H9 (cell line): ENCODE data around the gene ANTXR2. TPM values are rescaled to one million over a fixed set of nuclear protein-coding genes. Genes with fewer than 3 reads are reported as not detected.

ENCODE experiments used
- DNase-seq: peaks from one replicate; pipeline ENCODE4 v3.0.0-alpha.2; 2017
- H2AFZ ChIP-seq: one replicate; pipeline ENCODE4 v1.6.1; 2013; ENCODE audit warnings: mild to moderate bottlenecking, low read length, control low read depth, moderate library complexity
- H2AK5ac ChIP-seq: 2 replicates; pipeline ENCODE4 v1.6.1; 2013; ENCODE audit warnings: low read length, control low read depth, mixed read lengths; ENCODE audit not compliant: insufficient read length
- H2BK120ac ChIP-seq: one replicate; pipeline ENCODE4 v1.6.1; 2013; ENCODE audit warnings: low read depth, mild to moderate bottlenecking, low read length, control low read depth, inconsistent platforms; ENCODE audit not compliant: poor library complexity, severe bottlenecking
- H2BK12ac ChIP-seq: 2 replicates; pipeline ENCODE4 v1.6.1; 2013; ENCODE audit warnings: low read length, control low read depth, mixed read lengths, low read depth; ENCODE audit not compliant: insufficient read length
- H2BK15ac ChIP-seq: 2 replicates; pipeline ENCODE4 v1.6.1; 2013; ENCODE audit warnings: low read depth, low read length, control low read depth
- H2BK20ac ChIP-seq: one replicate; pipeline ENCODE4 v1.6.1; 2013; ENCODE audit warnings: low read depth, mild to moderate bottlenecking, low read length, control low read depth, inconsistent platforms; ENCODE audit not compliant: poor library complexity, severe bottlenecking
- H2BK5ac ChIP-seq: 2 replicates; pipeline ENCODE4 v1.6.1; 2013; ENCODE audit warnings: low read length, control low read depth, mixed read lengths; ENCODE audit not compliant: insufficient read length
- H3K14ac ChIP-seq: 2 replicates; pipeline ENCODE4 v1.6.1; 2013; ENCODE audit warnings: low read length, control low read depth; ENCODE audit not compliant: insufficient read depth
- H3K18ac ChIP-seq: 2 replicates; pipeline ENCODE4 v1.6.1; 2013; ENCODE audit warnings: low read depth, mild to moderate bottlenecking, mixed read lengths, low read length, control low read depth; ENCODE audit not compliant: insufficient read length
- H3K23ac ChIP-seq: 2 replicates; pipeline ENCODE4 v1.6.1; 2013; ENCODE audit warnings: low read length, control low read depth, mixed read lengths, low read depth; ENCODE audit not compliant: insufficient read length
- H3K23me2 ChIP-seq: 2 replicates; pipeline ENCODE4 v1.6.1; 2013; ENCODE audit warnings: low read depth, mild to moderate bottlenecking, mixed read lengths, low read length, control low read depth; ENCODE audit not compliant: insufficient read length, poor library complexity, severe bottlenecking
- H3K27ac ChIP-seq: 2 replicates; pipeline ENCODE4 v1.5.1; 2013; ENCODE audit warnings: low read length, control low read depth, mixed read lengths, low read depth; ENCODE audit not compliant: insufficient read length
- H3K27me3 ChIP-seq: 2 replicates; pipeline ENCODE4 v1.6.1; 2013; ENCODE audit warnings: low read length, control low read depth, inconsistent platforms; ENCODE audit not compliant: insufficient read depth
- H3K4ac ChIP-seq: 2 replicates; pipeline ENCODE4 v1.6.1; 2013; ENCODE audit warnings: low read depth, mild to moderate bottlenecking, control low read depth, inconsistent platforms, low read length, moderate library complexity
- H3K4me1 ChIP-seq: 2 replicates; pipeline ENCODE4 v1.6.1; 2013; ENCODE audit warnings: low read length, control low read depth, inconsistent platforms; ENCODE audit not compliant: insufficient read depth
- H3K4me2 ChIP-seq: 2 replicates; pipeline ENCODE4 v1.6.1; 2013; ENCODE audit warnings: low read length, control low read depth, mixed read lengths; ENCODE audit not compliant: insufficient read length, insufficient read depth
- H3K56ac ChIP-seq: 2 replicates; pipeline ENCODE4 v1.6.1; 2013; ENCODE audit warnings: low read depth, mild to moderate bottlenecking, mixed read lengths, low read length, control low read depth; ENCODE audit not compliant: insufficient read length
- H3K79me1 ChIP-seq: 2 replicates; pipeline ENCODE4 v1.6.1; 2013; ENCODE audit warnings: low read depth, mild to moderate bottlenecking, moderate library complexity, low read length, control low read depth, inconsistent platforms; ENCODE audit not compliant: insufficient read depth, poor library complexity, severe bottlenecking
- H3K79me2 ChIP-seq: 2 replicates; pipeline ENCODE4 v1.6.1; 2013; ENCODE audit warnings: low read length, control low read depth, inconsistent platforms; ENCODE audit not compliant: insufficient read depth
- H3K9ac ChIP-seq: 2 replicates; pipeline ENCODE4 v1.6.1; 2013; ENCODE audit warnings: low read length, control low read depth, mixed read lengths; ENCODE audit not compliant: insufficient read length; ENCODE audit errors: extremely low read depth
- H3K9me3 ChIP-seq: one replicate; pipeline ENCODE4 v1.6.1; 2013; ENCODE audit warnings: low read depth, low read length, inconsistent platforms; ENCODE audit not compliant: control insufficient read depth
- H3T11ph ChIP-seq: one replicate; pipeline ENCODE4 v1.6.1; 2013; ENCODE audit warnings: mild to moderate bottlenecking, low read length, control low read depth, inconsistent platforms
- H4K20me1 ChIP-seq: one replicate; pipeline ENCODE4 v1.6.1; 2013; ENCODE audit not compliant: control insufficient read depth, insufficient read length, insufficient read depth
- H4K5ac ChIP-seq: 2 replicates; pipeline ENCODE4 v1.6.1; 2013; ENCODE audit warnings: low read depth, mild to moderate bottlenecking, mixed read lengths, low read length, control low read depth; ENCODE audit not compliant: insufficient read length
- H4K8ac ChIP-seq: replicated peaks from 2 replicates; pipeline ENCODE4 v1.6.1; 2013; ENCODE audit warnings: low read length, control low read depth, mixed read lengths, low read depth; ENCODE audit not compliant: insufficient read length
- H4K91ac ChIP-seq: 2 replicates; pipeline ENCODE4 v1.6.1; 2013; ENCODE audit warnings: low read depth, mild to moderate bottlenecking, moderate library complexity, mixed read lengths, low read length, control low read depth; ENCODE audit not compliant: insufficient read length
- H3K27ac Mint-ChIP-seq, 3 experiments: 2 replicates in 2 of 3; 3 replicates in 1 of 3; pipeline ENCODE4 v1.8.0; 2020 to 2021; ENCODE audit warnings: mixed read lengths in 3 of 3, mild to moderate bottlenecking in 1 of 3, moderate library complexity in 1 of 3
- H3K27me3 Mint-ChIP-seq: 2 replicates; pipeline ENCODE4 v1.8.0; 2021; ENCODE audit warnings: low read depth, mild to moderate bottlenecking, moderate library complexity, mixed read lengths
- H3K36me3 Mint-ChIP-seq, 3 experiments: 2 replicates in 2 of 3; 3 replicates in 1 of 3; pipeline ENCODE4 v1.8.0; 2020 to 2021; ENCODE audit warnings: low read depth in 3 of 3, mixed read lengths in 3 of 3; ENCODE audit not compliant: insufficient read depth in 1 of 3
- H3K4me1 Mint-ChIP-seq, 2 experiments: 2 replicates each; pipeline ENCODE4 v1.8.0; 2020; ENCODE audit warnings: mixed read lengths in 2 of 2
- H3K4me3 Mint-ChIP-seq, 2 experiments: 2 replicates in 1 of 2; 3 replicates in 1 of 2; pipeline ENCODE4 v1.8.0; 2020 to 2021; ENCODE audit warnings: mild to moderate bottlenecking in 2 of 2, mixed read lengths in 2 of 2, moderate library complexity in 1 of 2
- H3K9me3 Mint-ChIP-seq, 2 experiments: 2 replicates in 1 of 2; 3 replicates in 1 of 2; pipeline ENCODE4 v1.8.0; 2020; ENCODE audit warnings: mild to moderate bottlenecking in 2 of 2, mixed read lengths in 2 of 2, moderate library complexity in 1 of 2
- CTCF ChIP-seq: fragments of 200-600 bp; sonication (generic); conservative IDR thresholded peaks from 3 replicates; pipeline ENCODE4 v1.8.0; 2021; ENCODE audit warnings: antibody characterized with exemption, mild to moderate bottlenecking
- WGBS: extraction: QIAGEN DNeasy Blood & Tissue Kit; methylation state at CpG from one replicate; pipeline ENCODE4 v1.1.7; 2013; ENCODE audit warnings: missing lambda C conversion rate, low lambda C conversion rate, mixed read lengths; ENCODE audit not compliant: insufficient read length; ENCODE audit errors: extremely low coverage; 5-methylcytosine and 5-hydroxymethylcytosine counted together
- total RNA-seq: library from RNA; stranded (reverse); gene quantifications from 2 replicates; pipeline ENCODE4 v1.2.1, GENCODE V29; 2021

The ANTXR2 gene
- total RNA-seq, 1 experiment from 2014 or later, result 4.7 TPM

GRCh38 chr4:80014531-80014930, 58.5 kb downstream of the ANTXR2 start:
- Mint-ChIP-seq H3K4me3 (no peak overlapping the region), H3K4me1 (peaks cover 0 to 4% of the 10 kb centered on the region in 2 experiments; a peak in 2 of 4 replicates), H3K9me3 (no peaks in the 10 kb centered on the region), H3K27ac (no peak overlapping the region), H3K36me3 (no peaks in the 10 kb centered on the region), H3K27me3 (no peaks in the 10 kb centered on the region)
- Histone ChIP-seq H2BK15ac (no peak overlapping the region), H3K18ac (no peak overlapping the region), H3T11ph (no peak overlapping the region), H3K23me2 (no peaks in the 10 kb centered on the region), H4K8ac (no peak overlapping the region), H3K4me2 (no peak overlapping the region), H3K79me1 (no peaks in the 10 kb centered on the region), H3K27ac (no peak overlapping the region), H3K9me3 (no peaks in the 10 kb centered on the region), H2AFZ (no peak overlapping the region), H3K56ac (no peak overlapping the region), H2BK5ac (no peak overlapping the region), H4K91ac (no peak overlapping the region), H3K9ac (no peak overlapping the region), H3K27me3 (no peaks in the 10 kb centered on the region), H2AK5ac (no peak overlapping the region), H3K4me1 (no peaks in the 10 kb centered on the region), H3K4ac (no peak overlapping the region), H3K79me2 (no peaks in the 10 kb centered on the region), H2BK12ac (no peak overlapping the region), H2BK120ac (no peak overlapping the region), H4K20me1 (no peaks in the 10 kb centered on the region), H2BK20ac (no peak overlapping the region), H3K14ac (no peak overlapping the region), H4K5ac (no peak overlapping the region), H3K23ac (no peak overlapping the region)
- no peak for DNase-seq
- no CpG with 5 or more reads among the region's 3 CpGs for WGBS
- TF ChIP-seq CTCF, result no peak
